Bronchial epithelial cell (primary cell): ENCODE data around the gene AK9. TPM values are rescaled to one million over a fixed set of nuclear protein-coding genes. Genes with fewer than 3 reads are reported as not detected.
"Not testable (repeated sequence)": the region's sequence is repeated elsewhere in the genome, so short reads cannot be mapped to it uniquely, and the experiment has no call there.

Experiments
- DNase-seq: peaks from one replicate; pipeline ENCODE4 v3.0.0-alpha.2; 2010; ENCODE audit warnings: low read depth
- FAIRE-seq: peaks from 2 replicates; lab custom pipeline; 2011; peaks lifted over from hg19 to GRCh38; lab: Jason Lieb, UNC
- H3K27me3 ChIP-seq: 2 replicates; pipeline ENCODE4 v1.5.1; 2011; ENCODE audit warnings: low read length; ENCODE audit not compliant: control insufficient read depth, insufficient read depth
- H3K36me3 ChIP-seq: 2 replicates; pipeline ENCODE4 v1.5.1; 2011; ENCODE audit warnings: low read length; ENCODE audit not compliant: control insufficient read depth, insufficient read depth
- H3K4me3 ChIP-seq: 2 replicates; pipeline ENCODE4 v1.5.1; 2011; ENCODE audit warnings: mild to moderate bottlenecking, low read depth, low read length, control low read depth
- total RNA-seq: library from RNA; depleted of rRNA; stranded (reverse); fragments of >200 nt; gene quantifications from 2 replicates; pipeline ENCODE4 v1.2.1, GENCODE V29; 2014
- TF ChIP-seq, protein P1 (sequence below): IDR thresholded peaks from 2 replicates; pipeline ENCODE4 v1.5.1; 2011; ENCODE audit warnings: mild to moderate bottlenecking, moderate library complexity, low read length, control low read depth, inconsistent platforms; ENCODE audit not compliant: insufficient read depth, severe bottlenecking

Gene AK9
- total RNA-seq, 1 donor from 2014 or later, result 3.2 TPM

DNA sequence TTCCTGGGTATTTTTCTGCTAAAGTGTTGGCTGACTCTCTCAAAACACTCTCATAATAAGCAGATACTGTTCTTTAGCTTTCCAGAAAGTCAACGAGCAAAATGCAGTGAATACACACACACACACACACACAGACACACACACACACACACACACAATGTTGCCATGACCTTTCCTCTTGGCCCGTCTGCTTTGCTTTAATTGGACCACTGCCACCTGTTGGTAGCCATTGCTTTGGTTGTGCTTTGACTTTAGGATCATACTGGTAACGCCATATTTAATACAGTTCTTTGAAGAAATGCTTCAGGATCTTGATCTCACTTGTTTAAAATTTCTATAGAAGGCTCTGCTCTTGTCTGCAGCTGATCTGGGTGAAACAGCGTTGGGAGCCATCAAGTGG, 4.5 kb upstream of the AK9 start:
- no peaks in the 10 kb centered on the region for H3K27me3 ChIP-seq
- no peak overlapping the region for H3K4me3 ChIP-seq
- FAIRE-seq (no peak), DNase-seq (peak; percentile 30)
- TF ChIP-seq, protein P1, sequence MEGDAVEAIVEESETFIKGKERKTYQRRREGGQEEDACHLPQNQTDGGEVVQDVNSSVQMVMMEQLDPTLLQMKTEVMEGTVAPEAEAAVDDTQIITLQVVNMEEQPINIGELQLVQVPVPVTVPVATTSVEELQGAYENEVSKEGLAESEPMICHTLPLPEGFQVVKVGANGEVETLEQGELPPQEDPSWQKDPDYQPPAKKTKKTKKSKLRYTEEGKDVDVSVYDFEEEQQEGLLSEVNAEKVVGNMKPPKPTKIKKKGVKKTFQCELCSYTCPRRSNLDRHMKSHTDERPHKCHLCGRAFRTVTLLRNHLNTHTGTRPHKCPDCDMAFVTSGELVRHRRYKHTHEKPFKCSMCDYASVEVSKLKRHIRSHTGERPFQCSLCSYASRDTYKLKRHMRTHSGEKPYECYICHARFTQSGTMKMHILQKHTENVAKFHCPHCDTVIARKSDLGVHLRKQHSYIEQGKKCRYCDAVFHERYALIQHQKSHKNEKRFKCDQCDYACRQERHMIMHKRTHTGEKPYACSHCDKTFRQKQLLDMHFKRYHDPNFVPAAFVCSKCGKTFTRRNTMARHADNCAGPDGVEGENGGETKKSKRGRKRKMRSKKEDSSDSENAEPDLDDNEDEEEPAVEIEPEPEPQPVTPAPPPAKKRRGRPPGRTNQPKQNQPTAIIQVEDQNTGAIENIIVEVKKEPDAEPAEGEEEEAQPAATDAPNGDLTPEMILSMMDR, result peak; percentile 19
- H3K36me3 ChIP-seq, result no peaks in the 10 kb centered on the region

DNA sequence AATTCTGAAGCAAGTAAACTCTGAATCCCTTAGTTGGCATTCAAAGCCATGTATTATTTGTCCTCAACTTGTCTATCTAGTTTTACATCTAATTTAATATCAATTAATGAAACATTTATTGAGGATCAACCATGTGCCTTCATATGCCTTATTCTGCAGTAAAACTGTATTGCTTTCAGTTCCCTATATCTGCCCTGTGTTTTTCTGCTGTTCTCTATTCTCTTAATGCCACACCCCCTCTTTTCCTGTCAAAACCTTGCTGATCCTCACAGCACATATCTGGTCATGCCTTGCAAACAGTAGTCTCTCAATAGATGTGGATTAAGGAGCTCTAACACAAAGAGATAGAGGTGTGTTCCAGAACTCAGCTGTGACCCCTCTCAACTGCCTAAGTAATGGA, 2.1 kb upstream of the AK9 start:
- FAIRE-seq, result no peak
- Histone ChIP-seq H3K4me3 (no peak overlapping the region), H3K36me3 (no peaks in the 10 kb centered on the region), H3K27me3 (no peaks in the 10 kb centered on the region)
- no peak for DNase-seq
- TF ChIP-seq, protein P1, result no peak

DNA sequence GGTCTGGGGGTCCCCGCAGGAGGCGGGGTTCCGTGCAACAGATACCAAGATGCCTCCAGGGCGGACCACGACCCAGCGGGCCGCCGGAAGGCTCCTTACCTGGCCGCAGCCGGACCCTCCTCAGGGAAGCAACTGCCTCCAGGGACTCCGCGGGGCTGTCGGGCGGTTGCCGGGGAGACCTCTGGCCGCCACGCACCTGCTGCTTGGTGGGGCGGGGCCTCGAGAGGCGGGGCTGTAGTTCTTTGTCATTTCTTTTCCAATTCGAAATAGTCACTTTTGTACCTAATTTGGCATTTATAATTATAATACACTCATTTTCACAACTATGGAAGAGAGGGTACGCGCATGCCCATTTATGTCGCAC, 647 bp downstream of the AK9 start:
- H3K36me3 ChIP-seq, result no peaks in the 10 kb centered on the region
- DNase-seq (no peak), FAIRE-seq (no peak)
- TF ChIP-seq, protein P1, result no peak
- no peaks in the 10 kb centered on the region for H3K27me3 ChIP-seq
- peak overlapping the region; percentile 75 for H3K4me3 ChIP-seq

DNA sequence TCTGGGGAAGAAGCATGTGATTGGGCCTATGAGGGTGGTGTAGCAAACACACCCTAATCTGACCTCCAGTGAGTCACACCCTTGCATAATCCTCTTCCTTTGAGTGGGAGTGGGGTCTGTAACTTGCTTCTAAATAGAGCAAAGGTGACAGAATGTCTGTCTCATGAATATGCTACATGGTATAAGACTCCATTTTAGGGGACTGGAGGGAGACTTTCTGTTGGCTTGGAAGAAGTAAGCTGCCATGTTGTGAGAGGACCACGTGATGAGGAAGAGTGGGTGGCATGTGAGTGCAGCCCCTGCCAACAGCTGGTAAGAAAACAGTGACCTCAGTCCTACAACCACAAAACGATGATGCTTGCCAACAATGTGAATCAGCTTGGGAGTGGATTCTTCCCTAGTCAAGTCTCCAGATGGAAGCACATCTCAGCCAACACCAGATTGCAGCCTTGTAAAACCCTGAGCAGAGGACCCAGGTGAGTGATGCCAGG, 3.7 kb downstream of the AK9 start:
- H3K27me3 ChIP-seq, result no peaks in the 10 kb centered on the region
- no peaks in the 10 kb centered on the region for H3K36me3 ChIP-seq
- H3K4me3 ChIP-seq, result no peak overlapping the region
- DNase-seq, result peak; percentile 96
- TF ChIP-seq, protein P1, result no peak
- FAIRE-seq, result peak; percentile 7

DNA sequence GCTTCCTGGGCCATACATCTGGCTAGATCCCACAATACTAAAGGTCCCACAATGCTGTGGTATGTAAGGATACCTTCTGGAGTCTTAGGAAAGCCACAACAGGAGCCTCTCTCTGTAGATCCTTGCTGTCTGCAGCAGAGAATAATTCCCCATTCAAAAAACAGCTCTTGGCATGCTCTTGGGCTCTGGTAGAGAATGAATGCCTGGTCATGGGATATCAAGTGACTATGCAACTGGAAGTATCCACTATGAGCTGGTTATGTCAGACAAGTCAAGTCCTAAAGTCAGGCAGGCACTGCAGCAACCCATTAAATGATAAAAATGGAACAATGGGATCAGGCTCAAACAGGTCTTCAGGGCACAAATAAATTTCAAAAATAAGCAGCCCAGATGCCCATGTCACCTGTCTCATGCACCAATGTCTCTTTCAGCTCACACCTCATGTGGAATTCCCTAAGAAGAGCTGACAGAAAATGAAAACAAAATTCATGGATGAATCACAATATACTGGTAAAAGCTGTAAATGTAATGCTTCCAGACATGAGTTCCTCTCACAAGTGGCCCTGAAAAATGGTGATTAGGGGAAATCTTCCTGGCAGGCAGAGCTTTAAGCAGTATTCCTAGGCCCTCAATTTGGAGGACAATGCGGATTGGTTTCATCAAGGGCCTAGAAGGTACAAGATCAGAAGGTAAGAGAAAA, 4.3 kb downstream of the AK9 start:
- no peak for FAIRE-seq

DNA sequence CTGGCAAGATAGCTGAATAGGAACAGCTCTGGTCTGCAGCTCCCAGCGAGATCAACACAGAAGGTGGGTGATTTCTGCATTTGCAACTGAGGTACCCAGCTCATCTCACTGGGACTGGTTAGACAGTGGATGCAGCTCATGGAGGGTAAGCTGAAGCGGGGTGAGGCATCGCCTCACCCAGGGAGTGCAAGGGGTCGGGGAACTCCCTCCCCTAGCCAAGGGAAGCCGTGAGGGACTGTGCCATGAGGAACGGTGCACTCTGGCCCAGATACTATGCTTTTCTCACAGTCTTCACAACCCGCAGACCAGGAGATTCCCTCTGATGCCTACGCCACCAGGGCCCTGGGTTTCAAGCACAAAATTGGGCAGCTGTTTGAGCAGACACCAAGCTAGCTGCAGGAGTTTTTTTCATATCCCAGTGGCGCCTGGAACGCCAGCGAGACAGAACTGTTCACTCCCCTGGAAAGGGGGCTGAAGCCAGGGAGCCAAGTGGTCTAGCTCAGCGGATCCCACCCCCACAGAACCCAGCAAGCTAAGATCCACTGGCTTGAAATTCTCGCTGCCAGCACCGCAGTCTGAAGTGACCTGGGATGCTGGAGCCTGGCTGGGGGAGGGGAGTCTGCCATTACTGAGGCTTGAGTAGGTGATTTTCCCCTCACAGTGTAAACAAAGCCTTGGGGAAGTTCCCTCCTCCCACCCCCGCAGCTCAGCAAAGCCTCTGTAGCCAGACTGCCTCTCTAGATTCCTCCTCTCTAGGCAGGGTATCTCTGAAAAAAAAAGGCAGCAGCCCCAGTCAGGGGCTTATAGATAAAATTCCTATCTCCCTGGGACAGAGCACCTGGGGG, 12.1 kb downstream of the AK9 start:
- not testable (repeated sequence) for H3K36me3 ChIP-seq, H3K4me3 ChIP-seq, H3K27me3 ChIP-seq, FAIRE-seq
- DNase-seq, result peak; percentile 48

More for the DNA sequence above, 4.3 kb downstream of the AK9 start:
- DNase-seq, result no peak
- TF ChIP-seq, protein P1, result no peak
- Histone ChIP-seq H3K4me3 (no peak overlapping the region), H3K27me3 (no peaks in the 10 kb centered on the region), H3K36me3 (no peaks in the 10 kb centered on the region)
